ENCODE data around the gene STK24. TPM values are rescaled to one million over a fixed set of nuclear protein-coding genes. Genes with fewer than 3 reads are reported as not detected.

Gene STK24
- total and polyA plus RNA-seq, 10 of the 15 experiments (the other 5 are each of a cell fraction or from before 2014, with no cell fraction given) = 7.5 to 115 (median 52.9) TPM

- FAIRE-seq (no peak), DNase-seq (ENCODE audit: low read depth, low spot score) (no peak), ATAC-seq (no peak)
- ChIA-PET POLR2A (no interaction called here), CTCF (no interaction called here), SMC1A (ENCODE audit: uncharacterized antibody, unreplicated experiment) (no interaction called here), RAD21 (ENCODE audit: unreplicated experiment) (no interaction called here)
- TF ChIP-seq REST (IDR thresholded peaks at IDR 0.05; ENCODE audit: low read depth, low read length) (no peak), MEF2B (IDR thresholded peaks at IDR 0.05; ENCODE audit: partially characterized antibody, poor library complexity, severe bottlenecking) (peak; percentile 10), ZBTB11 (CRISPR knock-in tag; IDR thresholded peaks at IDR 0.05) (no peak), USF2 (IDR thresholded peaks at IDR 0.05; ENCODE audit: borderline replicate concordance, low read depth, low read length) (no peak)
- intact Hi-C loops (cut with micrococcal nuclease; ENCODE audit: unreplicated experiment) (no loop called here), in situ Hi-C loops (cut with MboI) (no loop called here)
- Histone ChIP-seq H3K79me2 (ENCODE audit: control insufficient read depth, insufficient read depth, low read length) (no peaks in the 10 kb centered on the region), H3K36me3 (ENCODE audit: control insufficient read depth in 2 of 2, insufficient read depth in 2 of 2, low read length in 1 of 2) (peaks cover 30 to 32% of the 10 kb centered on the region in 2 experiments), H3K4me2 (ENCODE audit: control insufficient read depth, insufficient read depth) (no peak overlapping the region), H3K9me3 (replicated peaks; ENCODE audit: control insufficient read depth, insufficient read depth, low read length) (no peaks in the 10 kb centered on the region), H3K27me3 (replicated peaks in 1 of 2; ENCODE audit: control insufficient read depth in 2 of 2, insufficient read depth in 2 of 2, low read length in 1 of 2) (no peaks in the 10 kb centered on the region), H3K4me3 (no peak overlapping the region), H3K27ac (ENCODE audit: control insufficient read depth, insufficient read depth) (no peak overlapping the region), H2AFZ (ENCODE audit: control insufficient read depth, low read depth, low read length) (no peak overlapping the region), H3K4me1 (ENCODE audit: control insufficient read depth, insufficient read depth, low read length) (no peaks in the 10 kb centered on the region), H4K20me1 (ENCODE audit: control insufficient read depth, insufficient read depth) (no peaks in the 10 kb centered on the region), H3K9ac (ENCODE audit: control insufficient read depth, insufficient read depth, low read length) (no peak overlapping the region)
- no TSS peak for BruUV-seq (replicated peaks)
- WGBS (ENCODE audit: insufficient coverage, insufficient replicate concordance, low lambda C conversion rate, missing lambda C conversion rate) = 98% methylated on average over 18 of the region's 18 CpGs
Observed at GRCh38 chr13:98459171-98459681, 117.7 kb downstream of the STK24 start.
